NCI-H187 (cell line): ENCODE results near the gene MAPK8IP1.

ENCODE experiments used
- DNase-seq, 2 experiments: peaks; one replicate each; lab custom pipeline; 2025; lab: John Stamatoyannopoulos, UW

Gene MAPK8IP1

GRCh38 chr11:45909594-45910475 lies 24.4 kb downstream of the MAPK8IP1 start:
- DNase-seq, result no peak

- DNase-seq, result no peak
Measured at GRCh38 chr11:45910623-45911022, 25.2 kb downstream of the MAPK8IP1 start.

- DNase-seq, result no peak
Measured at GRCh38 chr11:45913514-45913913, 28.1 kb downstream of the MAPK8IP1 start.

- DNase-seq, result no peak
Measured at GRCh38 chr11:45913942-45914635, 28.6 kb downstream of the MAPK8IP1 start.

- no peak for DNase-seq
Measured at GRCh38 chr11:45915446-45915845, 30.0 kb downstream of the MAPK8IP1 start.

GRCh38 chr11:45917286-45917622 lies 31.8 kb downstream of the MAPK8IP1 start:
- DNase-seq, result no peak

- peak; percentile 93 to 97 for DNase-seq
Measured at GRCh38 chr11:45917623-45918330, 32.3 kb downstream of the MAPK8IP1 start, which contains the start of gene PEX16. Gene PEX16 (minus strand): TSS chr11:45917877. CDS start chr11:45917811, 66 bp downstream.

GRCh38 chr11:45918331-45918941 lies 33.0 kb downstream of the MAPK8IP1 start:
- DNase-seq, result peak; percentile 27 to 74

GRCh38 chr11:45918962-45919675 lies 33.7 kb downstream of the MAPK8IP1 start:
- no peak for DNase-seq

GRCh38 chr11:45919806-45920530 lies 34.5 kb downstream of the MAPK8IP1 start:
- DNase-seq, result no peak

- DNase-seq, result no peak
Measured at GRCh38 chr11:45920531-45921477, 35.4 kb downstream of the MAPK8IP1 start.

GRCh38 chr11:45921561-45922424 lies 36.3 kb downstream of the MAPK8IP1 start:
- DNase-seq, result peak; percentile 91 to 92

- DNase-seq, result peak; percentile 76 to 92
Measured at GRCh38 chr11:45922425-45923082, 37.1 kb downstream of the MAPK8IP1 start, which contains the start of gene LARGE2. Gene LARGE2 (plus strand): TSS chr11:45922656. CDS start chr11:45922883, 227 bp downstream.

- DNase-seq, result no peak
Measured at GRCh38 chr11:45924036-45924915, 38.8 kb downstream of the MAPK8IP1 start.

GRCh38 chr11:45924927-45925326 lies 39.5 kb downstream of the MAPK8IP1 start:
- DNase-seq, result no peak

- DNase-seq, result no peak
Measured at GRCh38 chr11:45925550-45925949, 40.1 kb downstream of the MAPK8IP1 start.

GRCh38 chr11:45926001-45926401 lies 40.5 kb downstream of the MAPK8IP1 start:
- no peak for DNase-seq
